Measurements from ENCODE around the gene PRKAR2A.
"Not testable (repeated sequence)": the region's sequence is repeated elsewhere in the genome, so short reads cannot be mapped to it uniquely, and the experiment has no call there.

- TF ChIP-seq EP300 (conservative IDR thresholded peaks at IDR 0.05; ENCODE audit: poor library complexity, severe bottlenecking); CTCF (IDR thresholded peaks at IDR 0.05; ENCODE audit: poor library complexity, severe bottlenecking); TAF1 (IDR thresholded peaks at IDR 0.05; ENCODE audit: low read depth); REST (IDR thresholded peaks at IDR 0.05; ENCODE audit: borderline replicate concordance); POLR2AphosphoS5 (IDR thresholded peaks at IDR 0.05); RAD21 (conservative IDR thresholded peaks at IDR 0.05): not testable (repeated sequence)
These were observed 19.8 kb downstream of the PRKAR2A start for GRCh38 chr3:48827874-48828273.
